ENCODE data around the gene MAP2K1.
"Not testable (repeated sequence)": the region's sequence is repeated elsewhere in the genome, so short reads cannot be mapped to it uniquely, and the experiment has no call there.

MAP2K1 gene

GRCh38 chr15:66387163-66388042 is 691 bp downstream of the MAP2K1 start:
- H3K36me3 ChIP-seq (ENCODE audit: insufficient read depth, low read length) = no peaks in the 10 kb centered on the region
- no peaks in the 10 kb centered on the region for H3K9me3 ChIP-seq (ENCODE audit: control insufficient read depth, insufficient read depth, low read length)
- peak overlapping the region; percentile 48 for H3K9ac ChIP-seq (ENCODE audit: low read depth, low read length)
- H3K4me1 ChIP-seq (ENCODE audit: insufficient read depth, low read length) = peaks cover 13% of the 10 kb centered on the region

- Histone ChIP-seq H3K9me3 (ENCODE audit: control insufficient read depth, insufficient read depth, low read length) (no peaks in the 10 kb centered on the region), H3K36me3 (ENCODE audit: insufficient read depth, low read length) (no peaks in the 10 kb centered on the region), H3K4me1 (ENCODE audit: insufficient read depth, low read length) (peaks cover 13% of the 10 kb centered on the region), H3K9ac (ENCODE audit: low read depth, low read length) (peak overlapping the region; percentile 48)
Measured at GRCh38 chr15:66388043-66388363, 1.3 kb downstream of the MAP2K1 start.

- peak overlapping the region; percentile 48; the same call in 1 of the 2 replicates for H3K9ac ChIP-seq (ENCODE audit: low read depth, low read length)
- peaks cover 13% of the 10 kb centered on the region for H3K4me1 ChIP-seq (ENCODE audit: insufficient read depth, low read length)
- H3K36me3 ChIP-seq (ENCODE audit: insufficient read depth, low read length) = no peaks in the 10 kb centered on the region
- no peaks in the 10 kb centered on the region for H3K9me3 ChIP-seq (ENCODE audit: control insufficient read depth, insufficient read depth, low read length)
Measured at GRCh38 chr15:66388576-66388975, 1.9 kb downstream of the MAP2K1 start.

- Histone ChIP-seq H3K9me3 (ENCODE audit: control insufficient read depth, insufficient read depth, low read length) (no peaks in the 10 kb centered on the region), H3K4me1 (ENCODE audit: insufficient read depth, low read length) (peaks cover 13% of the 10 kb centered on the region), H3K9ac (ENCODE audit: low read depth, low read length) (no peak overlapping the region), H3K36me3 (ENCODE audit: insufficient read depth, low read length) (no peaks in the 10 kb centered on the region)
Measured at GRCh38 chr15:66389098-66389858, 2.6 kb downstream of the MAP2K1 start.

GRCh38 chr15:66389859-66390381 is 3.2 kb downstream of the MAP2K1 start:
- peaks cover 13% of the 10 kb centered on the region for H3K4me1 ChIP-seq (ENCODE audit: insufficient read depth, low read length)
- H3K36me3 ChIP-seq (ENCODE audit: insufficient read depth, low read length) = no peaks in the 10 kb centered on the region
- H3K9me3 ChIP-seq (ENCODE audit: control insufficient read depth, insufficient read depth, low read length) = no peaks in the 10 kb centered on the region
- H3K9ac ChIP-seq (ENCODE audit: low read depth, low read length) = no peak overlapping the region

GRCh38 chr15:66390678-66391077 is 4.0 kb downstream of the MAP2K1 start:
- Histone ChIP-seq H3K9me3 (ENCODE audit: control insufficient read depth, insufficient read depth, low read length) (no peaks in the 10 kb centered on the region), H3K9ac (ENCODE audit: low read depth, low read length) (no peak overlapping the region), H3K4me1 (ENCODE audit: insufficient read depth, low read length) (peaks cover 13% of the 10 kb centered on the region), H3K36me3 (ENCODE audit: insufficient read depth, low read length) (no peaks in the 10 kb centered on the region)

GRCh38 chr15:66393037-66393436 is 6.3 kb downstream of the MAP2K1 start:
- not testable (repeated sequence) for H3K9me3 ChIP-seq (ENCODE audit: control insufficient read depth, insufficient read depth, low read length); H3K9ac ChIP-seq (ENCODE audit: low read depth, low read length); H3K36me3 ChIP-seq (ENCODE audit: insufficient read depth, low read length)
- H3K4me1 ChIP-seq (ENCODE audit: insufficient read depth, low read length) = peaks cover 13% of the 10 kb centered on the region

GRCh38 chr15:66394472-66394871 is 7.8 kb downstream of the MAP2K1 start:
- Histone ChIP-seq H3K9me3 (ENCODE audit: control insufficient read depth, insufficient read depth, low read length) (no peaks in the 10 kb centered on the region), H3K4me1 (ENCODE audit: insufficient read depth, low read length) (peaks cover 13% of the 10 kb centered on the region), H3K36me3 (ENCODE audit: insufficient read depth, low read length) (no peaks in the 10 kb centered on the region), H3K9ac (ENCODE audit: low read depth, low read length) (no peak overlapping the region)

- no peaks in the 10 kb centered on the region for H3K9me3 ChIP-seq (ENCODE audit: control insufficient read depth, insufficient read depth, low read length)
- no peaks in the 10 kb centered on the region for H3K36me3 ChIP-seq (ENCODE audit: insufficient read depth, low read length)
- no peak overlapping the region for H3K9ac ChIP-seq (ENCODE audit: low read depth, low read length)
- H3K4me1 ChIP-seq (ENCODE audit: insufficient read depth, low read length) = peaks cover 11% of the 10 kb centered on the region
Measured at GRCh38 chr15:66394915-66395314, 8.2 kb downstream of the MAP2K1 start.

GRCh38 chr15:66399276-66399675 is 12.6 kb downstream of the MAP2K1 start:
- Histone ChIP-seq H3K9ac (ENCODE audit: low read depth, low read length) (no peak overlapping the region), H3K9me3 (ENCODE audit: control insufficient read depth, insufficient read depth, low read length) (no peaks in the 10 kb centered on the region), H3K36me3 (ENCODE audit: insufficient read depth, low read length) (no peaks in the 10 kb centered on the region), H3K4me1 (ENCODE audit: insufficient read depth, low read length) (peaks cover 24% of the 10 kb centered on the region)

GRCh38 chr15:66400351-66400774 is 13.7 kb downstream of the MAP2K1 start:
- H3K36me3 ChIP-seq (ENCODE audit: insufficient read depth, low read length) = no peaks in the 10 kb centered on the region
- H3K9ac ChIP-seq (ENCODE audit: low read depth, low read length) = no peak overlapping the region
- no peaks in the 10 kb centered on the region for H3K9me3 ChIP-seq (ENCODE audit: control insufficient read depth, insufficient read depth, low read length)
- peaks cover 32% of the 10 kb centered on the region for H3K4me1 ChIP-seq (ENCODE audit: insufficient read depth, low read length)

GRCh38 chr15:66401130-66402021 is 14.7 kb downstream of the MAP2K1 start:
- Histone ChIP-seq H3K9ac (ENCODE audit: low read depth, low read length) (no peak overlapping the region), H3K4me1 (ENCODE audit: insufficient read depth, low read length) (peaks cover 40% of the 10 kb centered on the region), H3K36me3 (ENCODE audit: insufficient read depth, low read length) (no peaks in the 10 kb centered on the region), H3K9me3 (ENCODE audit: control insufficient read depth, insufficient read depth, low read length) (no peaks in the 10 kb centered on the region)

- peaks cover 40% of the 10 kb centered on the region for H3K4me1 ChIP-seq (ENCODE audit: insufficient read depth, low read length)
- no peaks in the 10 kb centered on the region for H3K9me3 ChIP-seq (ENCODE audit: control insufficient read depth, insufficient read depth, low read length)
- H3K36me3 ChIP-seq (ENCODE audit: insufficient read depth, low read length) = no peaks in the 10 kb centered on the region
- no peak overlapping the region for H3K9ac ChIP-seq (ENCODE audit: low read depth, low read length)
Measured at GRCh38 chr15:66402761-66403284, 16.1 kb downstream of the MAP2K1 start.

- Histone ChIP-seq H3K4me1 (ENCODE audit: insufficient read depth, low read length) (peaks cover 40% of the 10 kb centered on the region), H3K9ac (ENCODE audit: low read depth, low read length) (no peak overlapping the region; the same call in 1 of the 2 replicates), H3K9me3 (ENCODE audit: control insufficient read depth, insufficient read depth, low read length) (no peaks in the 10 kb centered on the region), H3K36me3 (ENCODE audit: insufficient read depth, low read length) (no peaks in the 10 kb centered on the region)
Measured at GRCh38 chr15:66403323-66403722, 16.6 kb downstream of the MAP2K1 start.

Data from ES-I3 (cell line).